Esophagus muscularis mucosa (tissue), 4 donors: ENCODE data around the gene PTPA. TPM values are rescaled to one million over a fixed set of nuclear protein-coding genes. Genes with fewer than 3 reads are reported as not detected.

Source experiments
- DNase-seq: peaks from one replicate; pipeline ENCODE4 v3.0.0-alpha.2; 2017; ENCODE audit errors: extremely low spot score
- H3K27ac ChIP-seq, 4 donors: fragments of 200-600 bp; sonication (generic); replicated peaks in 1 of 4; 1 replicate in 3 of 4; 2 replicates in 1 of 4; pipeline ENCODE4 v1.5.1; 2016 to 2019; ENCODE audit warnings: mild to moderate bottlenecking in 1 of 4
- H3K27me3 ChIP-seq, 4 donors: fragments of 200-600 bp; sonication (generic); one replicate each; pipeline versions ENCODE4 v1.5.1 to v1.6.0; 2016 to 2019
- H3K36me3 ChIP-seq, 4 donors: fragments of 200-600 bp; sonication (generic); one replicate each; pipeline ENCODE4 v1.5.1; 2016 to 2019
- H3K4me1 ChIP-seq, 4 donors: fragments of 200-600 bp; sonication (generic); one replicate each; pipeline ENCODE4 v1.5.1; 2016 to 2019
- H3K4me3 ChIP-seq, 4 donors: fragments of 200-600 bp; sonication (generic); 1 replicate in 2 of 4; 2 replicates in 2 of 4; pipeline ENCODE4 v1.5.1; 2016 to 2019; ENCODE audit warnings: mild to moderate bottlenecking in 4 of 4, moderate library complexity in 1 of 4
- H3K9me3 ChIP-seq, 4 donors: fragments of 200-600 bp; sonication (generic); 1 replicate in 3 of 4; 2 replicates in 1 of 4; pipeline ENCODE4 v1.5.1; 2016 to 2019
- EP300 ChIP-seq: sonication (generic); formaldehyde crosslinking; IDR thresholded peaks from one replicate; pipeline ENCODE4 v1.6.1; 2017; ENCODE audit warnings: antibody characterized with exemption
- POLR2A ChIP-seq: fragments of 450-650 bp; IDR thresholded peaks from one replicate; pipeline ENCODE4 v1.6.1; 2017; ENCODE audit warnings: antibody characterized with exemption, moderate library complexity, mild to moderate bottlenecking, low read depth
- POLR2AphosphoS5 ChIP-seq, 2 donors: sonication (generic); formaldehyde crosslinking; IDR thresholded peaks; one replicate each; pipeline ENCODE4 v1.6.1; 2017; ENCODE audit warnings: antibody characterized with exemption in 2 of 2
- WGBS: methylation state at CpG from one replicate; pipeline ENCODE4 v1.1.5; 2018; 5-methylcytosine and 5-hydroxymethylcytosine counted together
- intact Hi-C: fragments of 100-400 bp; cut with DNase I; formaldehyde crosslinking; loops from one replicate; pipeline ENCODE4 v1.15.1; 2023
- total RNA-seq, 4 donors: library from RNA; depleted of rRNA; stranded (reverse); fragments of >200 nt; gene quantifications; one replicate each; pipeline versions ENCODE4 v1.1.0 to v1.2.1, GENCODE V29; 2016
- TF ChIP-seq, protein P1 (sequence below), 3 experiments: fragments of 200-600 bp in 2 of 3; fragments of 450-650 bp in 1 of 3; sonication (generic) in 2 of 3; IDR thresholded peaks; one replicate each; pipeline ENCODE4 v1.5.1; 2017 to 2019; ENCODE audit warnings: antibody characterized with exemption in 3 of 3, mild to moderate bottlenecking in 2 of 3, moderate library complexity in 1 of 3

PTPA gene
- total RNA-seq, 4 donors from 2014 or later: 57.7 to 91.9 (median 77.4) TPM

DNA sequence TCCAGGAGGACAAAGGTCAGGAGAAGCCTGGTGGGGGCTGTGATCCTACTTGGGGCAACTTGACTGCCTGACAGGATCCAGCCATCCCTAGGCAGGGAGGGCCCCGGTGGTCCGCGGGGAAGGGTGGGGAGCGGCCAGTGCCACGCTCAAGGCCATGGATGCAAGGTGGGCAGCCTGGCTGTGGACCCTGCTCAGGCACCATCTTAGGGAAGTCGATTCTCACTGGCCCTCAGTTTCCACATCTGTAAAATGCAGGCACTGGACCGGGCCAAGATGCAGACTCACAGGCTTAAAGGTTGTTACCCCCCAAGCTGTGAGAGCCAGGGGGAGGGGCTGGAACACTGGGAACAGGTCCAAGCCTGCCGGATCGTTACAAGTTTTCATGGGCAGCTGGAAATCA is 39.0 kb upstream of the PTPA start:
- WGBS: 50% methylated on average over 9 of the region's 9 CpGs
- H3K27ac ChIP-seq: no peak overlapping the region
- H3K4me1 ChIP-seq: peaks cover 0 to 12% (median 0%) of the 10 kb centered on the region in 4 donors
- DNase-seq: no peak
- no peaks in the 10 kb centered on the region for H3K9me3 ChIP-seq
- intact Hi-C loops: no loop called here
- H3K27me3 ChIP-seq: no peaks in the 10 kb centered on the region
- TF ChIP-seq POLR2AphosphoS5 (IDR thresholded peaks at IDR 0.05) (no peak), POLR2A (no peak)
- peaks cover 4 to 45% (median 41%) of the 10 kb centered on the region in 4 donors for H3K36me3 ChIP-seq
- no peak overlapping the region for H3K4me3 ChIP-seq

DNA sequence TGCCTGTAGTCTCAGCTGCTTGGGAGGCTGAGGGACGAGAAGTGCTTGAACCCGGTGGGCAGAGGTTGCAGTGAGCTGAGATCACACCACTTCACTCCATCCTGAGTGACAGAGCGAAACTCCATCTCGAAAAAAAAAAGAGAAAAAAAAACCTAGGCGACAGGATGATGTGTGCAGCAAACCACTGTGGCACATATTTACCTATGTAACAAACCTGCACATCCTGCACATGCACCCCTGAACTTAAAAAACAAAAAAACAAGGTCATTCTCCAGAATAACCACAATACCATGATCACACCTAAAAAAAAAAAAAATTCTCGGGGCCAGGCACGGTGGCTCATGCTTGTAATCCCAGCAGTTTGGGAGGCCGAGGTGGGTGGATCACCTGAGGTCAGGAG is 37.8 kb upstream of the PTPA start:
- WGBS: 90% methylated on average over 8 of the region's 8 CpGs
- TF ChIP-seq EP300 (no peak), POLR2A (no peak), POLR2AphosphoS5 (IDR thresholded peaks at IDR 0.05) (no peak)
- TF ChIP-seq, protein P1, sequence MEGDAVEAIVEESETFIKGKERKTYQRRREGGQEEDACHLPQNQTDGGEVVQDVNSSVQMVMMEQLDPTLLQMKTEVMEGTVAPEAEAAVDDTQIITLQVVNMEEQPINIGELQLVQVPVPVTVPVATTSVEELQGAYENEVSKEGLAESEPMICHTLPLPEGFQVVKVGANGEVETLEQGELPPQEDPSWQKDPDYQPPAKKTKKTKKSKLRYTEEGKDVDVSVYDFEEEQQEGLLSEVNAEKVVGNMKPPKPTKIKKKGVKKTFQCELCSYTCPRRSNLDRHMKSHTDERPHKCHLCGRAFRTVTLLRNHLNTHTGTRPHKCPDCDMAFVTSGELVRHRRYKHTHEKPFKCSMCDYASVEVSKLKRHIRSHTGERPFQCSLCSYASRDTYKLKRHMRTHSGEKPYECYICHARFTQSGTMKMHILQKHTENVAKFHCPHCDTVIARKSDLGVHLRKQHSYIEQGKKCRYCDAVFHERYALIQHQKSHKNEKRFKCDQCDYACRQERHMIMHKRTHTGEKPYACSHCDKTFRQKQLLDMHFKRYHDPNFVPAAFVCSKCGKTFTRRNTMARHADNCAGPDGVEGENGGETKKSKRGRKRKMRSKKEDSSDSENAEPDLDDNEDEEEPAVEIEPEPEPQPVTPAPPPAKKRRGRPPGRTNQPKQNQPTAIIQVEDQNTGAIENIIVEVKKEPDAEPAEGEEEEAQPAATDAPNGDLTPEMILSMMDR (IDR thresholded peaks at IDR 0.05): no peak
- Histone ChIP-seq H3K27ac (no peak overlapping the region), H3K4me3 (no peak overlapping the region), H3K27me3 (no peaks in the 10 kb centered on the region), H3K9me3 (no peaks in the 10 kb centered on the region), H3K4me1 (peaks cover 0 to 12% (median 0%) of the 10 kb centered on the region in 4 donors), H3K36me3 (peaks cover 0 to 33% (median 28%) of the 10 kb centered on the region in 4 donors)
- intact Hi-C loops: no loop called here
- DNase-seq: no peak

- TF ChIP-seq POLR2A (no peak), POLR2AphosphoS5 (IDR thresholded peaks at IDR 0.05) (no peak), EP300 (no peak)
- TF ChIP-seq, protein P1 (IDR thresholded peaks at IDR 0.05): no peak
- no peak for DNase-seq
- Histone ChIP-seq H3K27me3 (no peaks in the 10 kb centered on the region), H3K36me3 (peaks cover 0 to 26% (median 21%) of the 10 kb centered on the region in 4 donors), H3K4me1 (peaks cover 0 to 6% (median 0%) of the 10 kb centered on the region in 4 donors), H3K9me3 (no peaks in the 10 kb centered on the region), H3K27ac (no peak overlapping the region), H3K4me3 (no peak overlapping the region)
- intact Hi-C loops: no loop called here
- 85% methylated on average over 3 of the region's 3 CpGs for WGBS
These were observed 37.1 kb upstream of the PTPA start for GRCh38 chr9:129074106-129074505.

DNA sequence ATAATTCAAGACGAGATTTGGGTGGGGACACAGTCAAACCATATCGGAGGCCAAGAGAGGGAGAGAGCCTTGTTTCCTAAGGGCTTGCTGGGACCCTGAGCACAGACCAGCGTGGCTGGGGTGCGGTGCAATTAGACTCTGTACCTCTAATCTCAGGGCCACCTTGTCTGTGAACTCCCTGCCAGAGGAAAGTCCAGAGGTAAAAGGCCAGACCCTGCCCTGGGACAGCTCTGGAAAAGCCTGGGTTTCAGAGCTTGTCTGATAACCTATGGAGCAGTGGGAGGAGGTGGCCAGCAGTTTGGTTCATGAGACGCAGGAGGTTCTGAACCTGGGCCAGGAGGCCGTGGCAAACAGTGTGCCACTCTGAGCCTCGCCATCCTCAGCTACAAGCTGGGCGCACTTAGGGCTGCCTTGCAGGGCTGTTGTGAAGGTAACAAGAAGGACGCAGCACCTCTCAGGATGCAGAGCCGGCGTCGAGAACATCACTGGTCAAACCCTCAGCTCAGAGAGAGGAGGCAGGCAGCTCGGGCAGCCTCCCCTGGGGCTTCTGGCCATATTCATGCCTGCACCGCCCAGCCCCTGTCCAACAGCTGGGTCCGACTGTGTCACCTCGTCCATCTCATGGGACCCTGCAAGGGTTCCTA is 35.1 kb upstream of the PTPA start:
- peaks cover 0 to 6% (median 4%) of the 10 kb centered on the region in 4 donors for H3K36me3 ChIP-seq
- WGBS: 85% methylated on average over 12 of the region's 16 CpGs

DNA sequence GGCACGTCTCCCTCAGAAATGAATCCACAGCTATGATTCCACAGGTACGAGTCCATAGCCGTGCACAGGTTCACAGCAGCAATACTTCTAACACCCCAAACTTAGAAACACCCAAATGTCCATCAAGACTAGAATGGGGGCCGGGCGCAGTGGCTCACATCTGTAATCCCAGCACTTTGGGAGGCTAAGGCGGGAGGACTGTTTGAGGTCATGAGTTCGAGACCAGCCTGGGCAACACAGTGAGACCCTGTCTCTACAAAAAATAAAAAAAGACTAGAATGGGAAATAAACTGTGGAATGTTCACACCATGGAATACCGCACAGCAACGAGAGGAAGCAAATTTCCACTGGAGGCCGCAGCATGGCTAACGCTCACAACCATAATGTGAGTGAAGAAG is 34.6 kb upstream of the PTPA start:
- Histone ChIP-seq H3K4me1 (peaks cover 2 to 12% (median 12%) of the 10 kb centered on the region in 4 donors), H3K27me3 (no peaks in the 10 kb centered on the region), H3K36me3 (peaks cover 0 to 2% (median 1%) of the 10 kb centered on the region in 4 donors), H3K9me3 (no peaks in the 10 kb centered on the region), H3K4me3 (no peak overlapping the region), H3K27ac (no peak overlapping the region)
- TF ChIP-seq EP300: no peak
- DNase-seq: no peak
- 94% methylated on average over 9 of the region's 11 CpGs for WGBS
- intact Hi-C loops: loop anchor here (5.0 kb wide), 1 partner anchor 39 kb away; the partner anchor contains the start of gene MIGA2

More for the DNA sequence above, 35.1 kb upstream of the PTPA start:
- no peaks in the 10 kb centered on the region for H3K9me3 ChIP-seq
- peaks cover 0 to 9% (median 8%) of the 10 kb centered on the region in 4 donors for H3K4me1 ChIP-seq
- intact Hi-C loops: loop anchor here (5.0 kb wide), 1 partner anchor 39 kb away; the partner anchor contains the start of gene MIGA2
- H3K27ac ChIP-seq: no peak overlapping the region
- no peaks in the 10 kb centered on the region for H3K27me3 ChIP-seq
- H3K4me3 ChIP-seq: no peak overlapping the region
- no peak for TF ChIP-seq POLR2AphosphoS5 (IDR thresholded peaks at IDR 0.05)
- TF ChIP-seq, protein P1 (IDR thresholded peaks at IDR 0.05): no peak
- TF ChIP-seq POLR2A: no peak
- TF ChIP-seq EP300: no peak
- DNase-seq: no peak
